Measurements from ENCODE around the gene PPP1R16B.

Gene PPP1R16B

DNA sequence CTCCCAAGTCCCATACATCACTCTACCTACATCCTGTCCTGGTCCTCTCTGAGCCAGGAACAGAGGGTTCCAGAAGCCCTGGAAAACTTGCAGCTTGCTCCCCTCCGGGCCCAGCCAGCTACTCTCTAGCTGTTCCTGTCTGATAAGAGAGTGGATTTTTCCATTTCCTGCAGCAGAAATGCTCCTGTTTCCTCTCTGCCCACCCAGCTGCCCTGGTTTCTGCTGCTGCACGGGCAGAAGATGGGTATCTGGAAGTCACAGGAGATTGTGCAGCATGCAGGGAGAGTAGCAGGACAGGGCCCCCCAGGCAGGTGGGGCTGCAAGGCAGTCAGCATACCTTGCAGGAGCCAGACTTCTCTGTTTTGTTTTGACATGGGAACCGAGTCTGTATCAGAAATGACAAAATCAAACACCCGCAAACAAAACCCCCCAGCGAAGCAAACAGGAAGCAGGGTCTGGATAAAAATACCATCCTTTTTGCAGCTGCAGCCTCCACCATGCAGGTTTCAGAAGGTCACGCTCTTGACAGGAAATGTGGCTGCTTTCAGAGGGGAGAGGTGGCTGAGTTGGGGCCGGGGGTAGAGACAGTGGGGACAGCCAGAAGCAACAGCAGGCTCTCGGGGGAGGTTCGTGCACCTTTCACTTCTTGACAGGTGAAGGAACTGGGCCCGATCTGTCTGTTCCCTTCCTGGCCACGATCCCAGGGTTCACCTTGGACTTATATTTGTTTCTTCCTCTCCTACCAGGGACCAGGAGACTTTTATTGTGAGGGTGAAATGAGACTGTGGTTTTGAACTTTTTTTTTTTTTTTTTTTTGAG lies 69.9 kb downstream of the PPP1R16B start:
- CTCF ChIA-PET, result no interaction called here
- POLR2A ChIA-PET, result no interaction called here
- TF ChIP-seq ARNT (IDR thresholded peaks at IDR 0.05) (no peak), TARDBP (IDR thresholded peaks at IDR 0.05) (no peak), SP1 (IDR thresholded peaks at IDR 0.05) (no peak), ZNF384 (IDR thresholded peaks at IDR 0.05) (no peak), BHLHE40 (IDR thresholded peaks at IDR 0.05; ENCODE audit: borderline replicate concordance) (no peak), HDGF (IDR thresholded peaks at IDR 0.05; ENCODE audit: borderline replicate concordance) (no peak), FOXA1 (IDR thresholded peaks at IDR 0.05) (no peak), LEF1 (IDR thresholded peaks at IDR 0.05; ENCODE audit: borderline replicate concordance) (no peak), CTBP1 (IDR thresholded peaks at IDR 0.05; ENCODE audit: borderline replicate concordance) (no peak), SUZ12 (IDR thresholded peaks at IDR 0.05) (no peak), NFRKB (IDR thresholded peaks at IDR 0.05) (no peak), L3MBTL2 (conservative IDR thresholded peaks at IDR 0.05) (no peak), ELF4 (IDR thresholded peaks at IDR 0.05) (no peak), FOXM1 (IDR thresholded peaks at IDR 0.05; ENCODE audit: borderline replicate concordance) (no peak), FOXK2 (IDR thresholded peaks at IDR 0.05) (no peak)
- TF ChIP-seq, protein P1, sequence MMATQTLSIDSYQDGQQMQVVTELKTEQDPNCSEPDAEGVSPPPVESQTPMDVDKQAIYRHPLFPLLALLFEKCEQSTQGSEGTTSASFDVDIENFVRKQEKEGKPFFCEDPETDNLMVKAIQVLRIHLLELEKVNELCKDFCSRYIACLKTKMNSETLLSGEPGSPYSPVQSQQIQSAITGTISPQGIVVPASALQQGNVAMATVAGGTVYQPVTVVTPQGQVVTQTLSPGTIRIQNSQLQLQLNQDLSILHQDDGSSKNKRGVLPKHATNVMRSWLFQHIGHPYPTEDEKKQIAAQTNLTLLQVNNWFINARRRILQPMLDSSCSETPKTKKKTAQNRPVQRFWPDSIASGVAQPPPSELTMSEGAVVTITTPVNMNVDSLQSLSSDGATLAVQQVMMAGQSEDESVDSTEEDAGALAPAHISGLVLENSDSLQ (IDR thresholded peaks at IDR 0.05), result no peak
- no peak for DNase-seq (ENCODE audit: extremely low spot score)

DNA sequence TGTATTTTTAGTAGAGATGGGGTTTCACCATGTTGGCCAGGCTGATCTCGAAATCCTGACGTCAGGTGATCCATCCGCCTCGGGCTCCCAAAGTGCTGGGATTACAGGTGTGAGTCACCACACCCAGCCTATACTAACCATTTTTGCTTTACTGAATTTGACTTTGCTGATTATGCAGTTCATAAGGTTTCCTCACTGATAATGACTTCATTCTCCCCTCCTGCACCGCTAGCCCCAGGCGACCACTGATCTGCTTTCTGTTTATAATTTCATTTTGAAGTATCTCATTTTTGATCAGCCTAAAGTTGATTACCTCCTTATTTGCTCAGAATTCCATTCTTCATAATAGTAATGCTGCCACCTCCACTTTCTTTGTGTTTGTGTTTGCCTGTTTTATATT lies 72.0 kb downstream of the PPP1R16B start:
- TF ChIP-seq SP1 (IDR thresholded peaks at IDR 0.05) (no peak), L3MBTL2 (conservative IDR thresholded peaks at IDR 0.05) (no peak), CTBP1 (IDR thresholded peaks at IDR 0.05; ENCODE audit: borderline replicate concordance) (no peak), NFRKB (IDR thresholded peaks at IDR 0.05) (no peak), ZNF384 (IDR thresholded peaks at IDR 0.05) (no peak), ARNT (IDR thresholded peaks at IDR 0.05) (no peak), ELF4 (IDR thresholded peaks at IDR 0.05) (no peak), SUZ12 (IDR thresholded peaks at IDR 0.05) (no peak), LEF1 (IDR thresholded peaks at IDR 0.05; ENCODE audit: borderline replicate concordance) (no peak), TARDBP (IDR thresholded peaks at IDR 0.05) (no peak), HDGF (IDR thresholded peaks at IDR 0.05; ENCODE audit: borderline replicate concordance) (no peak), FOXM1 (IDR thresholded peaks at IDR 0.05; ENCODE audit: borderline replicate concordance) (no peak), FOXA1 (IDR thresholded peaks at IDR 0.05) (no peak)
- DNase-seq (ENCODE audit: extremely low spot score), result no peak
- ChIA-PET POLR2A (no interaction called here), CTCF (no interaction called here)

DNA sequence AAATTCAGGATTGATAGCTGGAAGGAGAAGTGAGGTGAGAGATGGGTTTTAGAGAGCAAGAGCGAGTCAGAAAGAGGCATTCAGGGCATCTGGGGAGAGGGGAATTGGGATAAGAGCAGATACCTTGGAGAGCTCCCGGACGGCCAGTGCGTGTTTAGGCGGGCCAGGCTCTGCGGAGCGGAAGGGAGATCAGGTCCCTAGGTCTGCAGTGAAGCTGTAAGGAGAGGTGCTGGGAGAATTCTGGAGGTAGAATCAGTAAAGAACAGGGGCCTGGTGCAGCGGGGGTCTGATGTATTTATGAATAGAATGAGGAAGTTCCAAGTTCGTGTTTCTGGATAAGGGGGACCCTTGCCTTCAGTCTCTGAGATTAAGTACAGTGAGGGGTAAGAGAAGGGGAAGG lies 73.4 kb downstream of the PPP1R16B start:
- ChIA-PET CTCF (no interaction called here), POLR2A (no interaction called here)
- no peak for TF ChIP-seq BHLHE40 (IDR thresholded peaks at IDR 0.05; ENCODE audit: borderline replicate concordance)
- TF ChIP-seq, protein P1 (IDR thresholded peaks at IDR 0.05), result no peak
- TF ChIP-seq ZNF384 (IDR thresholded peaks at IDR 0.05), result no peak
- no peak for TF ChIP-seq ELF4 (IDR thresholded peaks at IDR 0.05)
- TF ChIP-seq TARDBP (IDR thresholded peaks at IDR 0.05), result no peak
- no peak for TF ChIP-seq FOXM1 (IDR thresholded peaks at IDR 0.05; ENCODE audit: borderline replicate concordance)
- no peak for TF ChIP-seq FOXK2 (IDR thresholded peaks at IDR 0.05)
- TF ChIP-seq FOXA1 (IDR thresholded peaks at IDR 0.05), result no peak
- no peak for TF ChIP-seq ARNT (IDR thresholded peaks at IDR 0.05)
- no peak for TF ChIP-seq CTBP1 (IDR thresholded peaks at IDR 0.05; ENCODE audit: borderline replicate concordance)
- no peak for TF ChIP-seq NFRKB (IDR thresholded peaks at IDR 0.05)
- TF ChIP-seq HDGF (IDR thresholded peaks at IDR 0.05; ENCODE audit: borderline replicate concordance), result no peak
- DNase-seq (ENCODE audit: extremely low spot score), result peak; percentile 40

DNA sequence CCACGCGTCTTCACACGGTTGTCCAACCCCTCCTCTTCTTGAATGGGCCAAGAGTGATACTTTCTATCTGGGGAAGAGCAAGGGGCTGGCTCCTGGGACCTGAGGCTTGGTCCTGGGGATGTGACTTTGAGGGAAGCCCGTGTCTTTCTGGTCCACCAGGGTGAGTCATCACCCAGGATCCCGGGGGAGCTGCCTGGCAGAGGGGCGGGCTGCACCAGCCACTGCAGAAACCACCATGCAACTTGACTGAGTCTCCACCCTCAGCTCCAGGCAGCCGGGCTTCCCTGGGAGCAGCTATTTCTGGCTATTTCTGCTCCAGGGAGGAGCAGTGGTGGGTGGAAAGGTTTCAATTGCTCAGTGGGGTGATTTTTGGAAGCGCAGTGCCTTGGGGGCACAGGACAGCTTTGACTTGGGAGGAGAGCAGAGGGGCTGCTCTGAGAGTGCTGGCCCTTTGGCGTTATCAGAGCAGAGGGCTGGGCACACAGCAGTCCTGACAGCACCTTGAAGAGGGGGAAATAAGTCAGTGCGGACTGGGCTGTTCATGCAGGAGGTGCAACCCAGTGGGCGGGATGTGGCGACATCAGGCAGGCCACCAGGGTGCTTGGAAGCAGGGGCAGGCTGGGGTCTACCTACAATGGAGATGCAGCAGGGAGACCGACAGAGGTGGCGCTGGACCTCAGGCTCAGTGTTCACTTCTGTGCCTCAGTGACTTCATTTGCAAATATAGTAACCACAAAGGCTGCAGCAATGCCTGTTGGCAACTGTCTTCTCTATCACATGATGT lies 75.6 kb downstream of the PPP1R16B start:
- POLR2A ChIA-PET, result no interaction called here
- TF ChIP-seq FOXM1 (IDR thresholded peaks at IDR 0.05; ENCODE audit: borderline replicate concordance) (no peak), FOXK2 (IDR thresholded peaks at IDR 0.05) (no peak), LEF1 (IDR thresholded peaks at IDR 0.05; ENCODE audit: borderline replicate concordance) (no peak), TARDBP (IDR thresholded peaks at IDR 0.05) (no peak), ARNT (IDR thresholded peaks at IDR 0.05) (no peak), FOXA1 (IDR thresholded peaks at IDR 0.05) (no peak), SP1 (IDR thresholded peaks at IDR 0.05) (no peak), NFRKB (IDR thresholded peaks at IDR 0.05) (no peak), L3MBTL2 (conservative IDR thresholded peaks at IDR 0.05) (no peak), ELF4 (IDR thresholded peaks at IDR 0.05) (no peak), ZNF384 (IDR thresholded peaks at IDR 0.05) (no peak), CTBP1 (IDR thresholded peaks at IDR 0.05; ENCODE audit: borderline replicate concordance) (no peak), SUZ12 (IDR thresholded peaks at IDR 0.05) (no peak)
- TF ChIP-seq, protein P1 (IDR thresholded peaks at IDR 0.05), result no peak
- no peak for DNase-seq (ENCODE audit: extremely low spot score)
- CTCF ChIA-PET, result interaction anchor here (0.6 to 1.6 kb wide), 2 partner anchors 8 to 12 kb away, joined by 3 to 4 read pairs; no protein-coding TSS in a partner anchor

DNA sequence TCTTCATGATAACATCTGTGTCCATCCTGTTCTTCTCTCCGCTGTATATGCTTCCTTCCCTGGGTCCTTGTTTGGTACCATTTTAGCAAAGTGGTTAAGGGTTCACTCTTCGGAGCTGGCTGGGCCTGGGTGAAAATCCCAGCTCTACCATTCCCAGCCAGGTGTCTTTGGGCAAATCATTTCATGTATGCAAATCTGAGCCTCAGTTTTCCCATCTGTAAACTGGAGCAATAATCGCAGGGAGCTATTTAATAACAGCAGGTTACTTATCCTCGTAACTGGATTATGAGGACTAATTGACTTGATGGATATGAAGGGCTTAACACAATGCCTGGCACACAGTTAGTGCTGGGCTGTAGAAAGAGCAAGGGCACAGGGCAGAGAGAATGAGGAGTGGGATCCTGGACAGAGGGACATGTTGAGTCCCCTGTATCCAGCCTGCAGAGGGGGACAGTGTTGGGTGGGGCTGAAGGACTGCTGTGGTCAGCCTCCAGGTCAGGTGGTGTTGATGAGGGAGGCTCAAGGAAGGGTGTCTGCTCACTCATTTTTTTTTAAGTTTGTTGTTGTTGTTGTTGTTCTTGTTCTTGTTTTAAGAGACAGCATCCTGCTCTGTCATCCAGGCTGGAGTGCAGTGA lies 76.4 kb downstream of the PPP1R16B start:
- ChIA-PET POLR2A (no interaction called here), CTCF (interaction anchor here (0.6 kb wide), 1 partner anchor 94 kb away, joined by 4 read pairs; no protein-coding TSS in a partner anchor)
- DNase-seq (ENCODE audit: extremely low spot score), result no peak
- TF ChIP-seq NFRKB (IDR thresholded peaks at IDR 0.05) (no peak), HDGF (IDR thresholded peaks at IDR 0.05; ENCODE audit: borderline replicate concordance) (no peak), L3MBTL2 (conservative IDR thresholded peaks at IDR 0.05) (no peak), TARDBP (IDR thresholded peaks at IDR 0.05) (no peak), ELF4 (IDR thresholded peaks at IDR 0.05) (no peak), LEF1 (IDR thresholded peaks at IDR 0.05; ENCODE audit: borderline replicate concordance) (no peak), ARNT (IDR thresholded peaks at IDR 0.05) (no peak), ZNF384 (IDR thresholded peaks at IDR 0.05) (no peak), SP1 (IDR thresholded peaks at IDR 0.05) (no peak), SUZ12 (IDR thresholded peaks at IDR 0.05) (no peak), CTBP1 (IDR thresholded peaks at IDR 0.05; ENCODE audit: borderline replicate concordance) (no peak), FOXA1 (IDR thresholded peaks at IDR 0.05) (no peak), BHLHE40 (IDR thresholded peaks at IDR 0.05; ENCODE audit: borderline replicate concordance) (no peak), FOXM1 (IDR thresholded peaks at IDR 0.05; ENCODE audit: borderline replicate concordance) (no peak), FOXK2 (IDR thresholded peaks at IDR 0.05) (no peak)
- TF ChIP-seq, protein P1 (IDR thresholded peaks at IDR 0.05), result no peak
